ENCODE results near the gene MCC.

DNA sequence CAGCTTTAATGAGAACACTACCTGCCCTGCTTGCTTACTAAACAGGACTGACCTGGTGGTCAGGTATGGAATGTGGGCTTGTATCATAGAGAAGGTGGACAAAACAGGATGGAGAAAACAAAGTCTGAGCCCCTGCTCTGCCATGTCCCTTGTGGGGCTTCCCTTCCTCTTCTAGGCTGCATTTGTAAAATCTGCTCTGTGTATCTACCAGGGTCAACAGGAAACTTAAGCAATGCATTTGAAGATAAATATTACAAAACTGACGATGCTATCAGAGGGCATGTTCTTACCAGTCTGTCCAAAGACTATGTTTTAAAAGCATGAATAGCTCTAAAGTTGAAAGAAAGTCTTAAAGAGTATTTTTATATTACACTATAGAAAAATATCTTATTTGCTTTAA lies 282.9 kb downstream of the MCC start:
- no peak for TF ChIP-seq POLR2AphosphoS5 (IDR thresholded peaks at IDR 0.05; ENCODE audit: low read depth, low read length)
- TF ChIP-seq, protein P1, sequence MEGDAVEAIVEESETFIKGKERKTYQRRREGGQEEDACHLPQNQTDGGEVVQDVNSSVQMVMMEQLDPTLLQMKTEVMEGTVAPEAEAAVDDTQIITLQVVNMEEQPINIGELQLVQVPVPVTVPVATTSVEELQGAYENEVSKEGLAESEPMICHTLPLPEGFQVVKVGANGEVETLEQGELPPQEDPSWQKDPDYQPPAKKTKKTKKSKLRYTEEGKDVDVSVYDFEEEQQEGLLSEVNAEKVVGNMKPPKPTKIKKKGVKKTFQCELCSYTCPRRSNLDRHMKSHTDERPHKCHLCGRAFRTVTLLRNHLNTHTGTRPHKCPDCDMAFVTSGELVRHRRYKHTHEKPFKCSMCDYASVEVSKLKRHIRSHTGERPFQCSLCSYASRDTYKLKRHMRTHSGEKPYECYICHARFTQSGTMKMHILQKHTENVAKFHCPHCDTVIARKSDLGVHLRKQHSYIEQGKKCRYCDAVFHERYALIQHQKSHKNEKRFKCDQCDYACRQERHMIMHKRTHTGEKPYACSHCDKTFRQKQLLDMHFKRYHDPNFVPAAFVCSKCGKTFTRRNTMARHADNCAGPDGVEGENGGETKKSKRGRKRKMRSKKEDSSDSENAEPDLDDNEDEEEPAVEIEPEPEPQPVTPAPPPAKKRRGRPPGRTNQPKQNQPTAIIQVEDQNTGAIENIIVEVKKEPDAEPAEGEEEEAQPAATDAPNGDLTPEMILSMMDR (IDR thresholded peaks at IDR 0.05), result no peak

All from Panc1 (cell line).